H9 (cell line): ENCODE measurements around the gene ASXL1. TPM values are rescaled to one million over a fixed set of nuclear protein-coding genes. Genes with fewer than 3 reads are reported as not detected.

ENCODE experiments used
- DNase-seq: peaks from one replicate; pipeline ENCODE4 v3.0.0-alpha.2; 2017
- H2AFZ ChIP-seq: one replicate; pipeline ENCODE4 v1.6.1; 2013; ENCODE audit warnings: mild to moderate bottlenecking, low read length, control low read depth, moderate library complexity
- H2AK5ac ChIP-seq: 2 replicates; pipeline ENCODE4 v1.6.1; 2013; ENCODE audit warnings: low read length, control low read depth, mixed read lengths; ENCODE audit not compliant: insufficient read length
- H2BK120ac ChIP-seq: one replicate; pipeline ENCODE4 v1.6.1; 2013; ENCODE audit warnings: low read depth, mild to moderate bottlenecking, low read length, control low read depth, inconsistent platforms; ENCODE audit not compliant: poor library complexity, severe bottlenecking
- H2BK12ac ChIP-seq: 2 replicates; pipeline ENCODE4 v1.6.1; 2013; ENCODE audit warnings: low read length, control low read depth, mixed read lengths, low read depth; ENCODE audit not compliant: insufficient read length
- H2BK15ac ChIP-seq: 2 replicates; pipeline ENCODE4 v1.6.1; 2013; ENCODE audit warnings: low read depth, low read length, control low read depth
- H2BK20ac ChIP-seq: one replicate; pipeline ENCODE4 v1.6.1; 2013; ENCODE audit warnings: low read depth, mild to moderate bottlenecking, low read length, control low read depth, inconsistent platforms; ENCODE audit not compliant: poor library complexity, severe bottlenecking
- H2BK5ac ChIP-seq: 2 replicates; pipeline ENCODE4 v1.6.1; 2013; ENCODE audit warnings: low read length, control low read depth, mixed read lengths; ENCODE audit not compliant: insufficient read length
- H3K14ac ChIP-seq: 2 replicates; pipeline ENCODE4 v1.6.1; 2013; ENCODE audit warnings: low read length, control low read depth; ENCODE audit not compliant: insufficient read depth
- H3K18ac ChIP-seq: 2 replicates; pipeline ENCODE4 v1.6.1; 2013; ENCODE audit warnings: low read depth, mild to moderate bottlenecking, mixed read lengths, low read length, control low read depth; ENCODE audit not compliant: insufficient read length
- H3K23ac ChIP-seq: 2 replicates; pipeline ENCODE4 v1.6.1; 2013; ENCODE audit warnings: low read length, control low read depth, mixed read lengths, low read depth; ENCODE audit not compliant: insufficient read length
- H3K23me2 ChIP-seq: 2 replicates; pipeline ENCODE4 v1.6.1; 2013; ENCODE audit warnings: low read depth, mild to moderate bottlenecking, mixed read lengths, low read length, control low read depth; ENCODE audit not compliant: insufficient read length, poor library complexity, severe bottlenecking
- H3K27ac ChIP-seq: 2 replicates; pipeline ENCODE4 v1.5.1; 2013; ENCODE audit warnings: low read length, control low read depth, mixed read lengths, low read depth; ENCODE audit not compliant: insufficient read length
- H3K27me3 ChIP-seq: 2 replicates; pipeline ENCODE4 v1.6.1; 2013; ENCODE audit warnings: low read length, control low read depth, inconsistent platforms; ENCODE audit not compliant: insufficient read depth
- H3K4ac ChIP-seq: 2 replicates; pipeline ENCODE4 v1.6.1; 2013; ENCODE audit warnings: low read depth, mild to moderate bottlenecking, control low read depth, inconsistent platforms, low read length, moderate library complexity
- H3K4me1 ChIP-seq: 2 replicates; pipeline ENCODE4 v1.6.1; 2013; ENCODE audit warnings: low read length, control low read depth, inconsistent platforms; ENCODE audit not compliant: insufficient read depth
- H3K4me2 ChIP-seq: 2 replicates; pipeline ENCODE4 v1.6.1; 2013; ENCODE audit warnings: low read length, control low read depth, mixed read lengths; ENCODE audit not compliant: insufficient read length, insufficient read depth
- H3K56ac ChIP-seq: 2 replicates; pipeline ENCODE4 v1.6.1; 2013; ENCODE audit warnings: low read depth, mild to moderate bottlenecking, mixed read lengths, low read length, control low read depth; ENCODE audit not compliant: insufficient read length
- H3K79me1 ChIP-seq: 2 replicates; pipeline ENCODE4 v1.6.1; 2013; ENCODE audit warnings: low read depth, mild to moderate bottlenecking, moderate library complexity, low read length, control low read depth, inconsistent platforms; ENCODE audit not compliant: insufficient read depth, poor library complexity, severe bottlenecking
- H3K79me2 ChIP-seq: 2 replicates; pipeline ENCODE4 v1.6.1; 2013; ENCODE audit warnings: low read length, control low read depth, inconsistent platforms; ENCODE audit not compliant: insufficient read depth
- H3K9ac ChIP-seq: 2 replicates; pipeline ENCODE4 v1.6.1; 2013; ENCODE audit warnings: low read length, control low read depth, mixed read lengths; ENCODE audit not compliant: insufficient read length; ENCODE audit errors: extremely low read depth
- H3K9me3 ChIP-seq: one replicate; pipeline ENCODE4 v1.6.1; 2013; ENCODE audit warnings: low read depth, low read length, inconsistent platforms; ENCODE audit not compliant: control insufficient read depth
- H3T11ph ChIP-seq: one replicate; pipeline ENCODE4 v1.6.1; 2013; ENCODE audit warnings: mild to moderate bottlenecking, low read length, control low read depth, inconsistent platforms
- H4K20me1 ChIP-seq: one replicate; pipeline ENCODE4 v1.6.1; 2013; ENCODE audit not compliant: control insufficient read depth, insufficient read length, insufficient read depth
- H4K5ac ChIP-seq: 2 replicates; pipeline ENCODE4 v1.6.1; 2013; ENCODE audit warnings: low read depth, mild to moderate bottlenecking, mixed read lengths, low read length, control low read depth; ENCODE audit not compliant: insufficient read length
- H4K8ac ChIP-seq: replicated peaks from 2 replicates; pipeline ENCODE4 v1.6.1; 2013; ENCODE audit warnings: low read length, control low read depth, mixed read lengths, low read depth; ENCODE audit not compliant: insufficient read length
- H4K91ac ChIP-seq: 2 replicates; pipeline ENCODE4 v1.6.1; 2013; ENCODE audit warnings: low read depth, mild to moderate bottlenecking, moderate library complexity, mixed read lengths, low read length, control low read depth; ENCODE audit not compliant: insufficient read length
- H3K27ac Mint-ChIP-seq, 3 experiments: 2 replicates in 2 of 3; 3 replicates in 1 of 3; pipeline ENCODE4 v1.8.0; 2020 to 2021; ENCODE audit warnings: mixed read lengths in 3 of 3, mild to moderate bottlenecking in 1 of 3, moderate library complexity in 1 of 3
- H3K27me3 Mint-ChIP-seq: 2 replicates; pipeline ENCODE4 v1.8.0; 2021; ENCODE audit warnings: low read depth, mild to moderate bottlenecking, moderate library complexity, mixed read lengths
- H3K36me3 Mint-ChIP-seq, 3 experiments: 2 replicates in 2 of 3; 3 replicates in 1 of 3; pipeline ENCODE4 v1.8.0; 2020 to 2021; ENCODE audit warnings: low read depth in 3 of 3, mixed read lengths in 3 of 3; ENCODE audit not compliant: insufficient read depth in 1 of 3
- H3K4me1 Mint-ChIP-seq, 2 experiments: 2 replicates each; pipeline ENCODE4 v1.8.0; 2020; ENCODE audit warnings: mixed read lengths in 2 of 2
- H3K4me3 Mint-ChIP-seq, 2 experiments: 2 replicates in 1 of 2; 3 replicates in 1 of 2; pipeline ENCODE4 v1.8.0; 2020 to 2021; ENCODE audit warnings: mild to moderate bottlenecking in 2 of 2, mixed read lengths in 2 of 2, moderate library complexity in 1 of 2
- H3K9me3 Mint-ChIP-seq, 2 experiments: 2 replicates in 1 of 2; 3 replicates in 1 of 2; pipeline ENCODE4 v1.8.0; 2020; ENCODE audit warnings: mild to moderate bottlenecking in 2 of 2, mixed read lengths in 2 of 2, moderate library complexity in 1 of 2
- CTCF ChIP-seq: fragments of 200-600 bp; sonication (generic); conservative IDR thresholded peaks from 3 replicates; pipeline ENCODE4 v1.8.0; 2021; ENCODE audit warnings: antibody characterized with exemption, mild to moderate bottlenecking
- WGBS: extraction: QIAGEN DNeasy Blood & Tissue Kit; methylation state at CpG from one replicate; pipeline ENCODE4 v1.1.7; 2013; ENCODE audit warnings: missing lambda C conversion rate, low lambda C conversion rate, mixed read lengths; ENCODE audit not compliant: insufficient read length; ENCODE audit errors: extremely low coverage; 5-methylcytosine and 5-hydroxymethylcytosine counted together
- total RNA-seq: library from RNA; stranded (reverse); gene quantifications from 2 replicates; pipeline ENCODE4 v1.2.1, GENCODE V29; 2021

Gene ASXL1
- total RNA-seq, 1 experiment from 2014 or later = 39.5 TPM

- H4K20me1 ChIP-seq = no peaks in the 10 kb centered on the region
- H2BK20ac ChIP-seq = no peak overlapping the region
- H2BK5ac ChIP-seq = no peak overlapping the region
- Mint-ChIP-seq H3K27ac (no peak overlapping the region), H3K4me1 (peaks cover 4 to 11% of the 10 kb centered on the region in 2 experiments; a peak in 3 of 4 replicates), H3K9me3 (no peaks in the 10 kb centered on the region), H3K4me3 (no peak overlapping the region), H3K36me3 (peaks cover 0 to 8% (median 0%) of the 10 kb centered on the region in 3 experiments; a peak in 2 of 7 replicates), H3K27me3 (peaks cover 64% of the 10 kb centered on the region)
- H3K4ac ChIP-seq = no peak overlapping the region
- H3K14ac ChIP-seq = no peak overlapping the region
- no CpG with 5 or more reads among the region's 2 CpGs for WGBS
- H3K4me1 ChIP-seq = no peaks in the 10 kb centered on the region
- H2BK120ac ChIP-seq = no peak overlapping the region
- no peak for TF ChIP-seq CTCF
- no peak overlapping the region for H2BK15ac ChIP-seq
- peaks cover 12% of the 10 kb centered on the region for H3K27me3 ChIP-seq
- H3K9ac ChIP-seq = no peak overlapping the region
- no peaks in the 10 kb centered on the region for H3K23me2 ChIP-seq
- no peak overlapping the region for H4K8ac ChIP-seq
- no peak overlapping the region for H3T11ph ChIP-seq
- no peak overlapping the region for H2AFZ ChIP-seq
- H3K27ac ChIP-seq = no peak overlapping the region
- H4K5ac ChIP-seq = no peak overlapping the region
- no peaks in the 10 kb centered on the region for H3K79me1 ChIP-seq
- DNase-seq = no peak
- H3K18ac ChIP-seq = no peak overlapping the region
- no peak overlapping the region for H2BK12ac ChIP-seq
- no peak overlapping the region for H3K4me2 ChIP-seq
- no peaks in the 10 kb centered on the region for H3K79me2 ChIP-seq
- no peak overlapping the region for H3K23ac ChIP-seq
- no peaks in the 10 kb centered on the region for H3K9me3 ChIP-seq
- H2AK5ac ChIP-seq = no peak overlapping the region
- H3K56ac ChIP-seq = no peak overlapping the region
- H4K91ac ChIP-seq = no peak overlapping the region
Measured at GRCh38 chr20:32366380-32366779, 8.2 kb downstream of the ASXL1 start.
